PC-9 (cell line): ENCODE measurements around the gene RPP25. TPM values are rescaled to one million over a fixed set of nuclear protein-coding genes. Genes with fewer than 3 reads are reported as not detected.
A peak's percentile ranks its signal among the peaks of the same experiment; 100 is the strongest.

Source experiments
- BruUV-seq: library from RNA; stranded (reverse); fragments of 400-500 nt; replicated peaks from 2 replicates; lab custom pipeline; 2021; lab: Mats Ljungman, UMichigan
- CTCF ChIA-PET: fragments of 300-600 bp; sonication (Branson Sonifier 250); formaldehyde crosslinking; loops from one replicate; lab custom pipeline; 2022; ENCODE audit warnings: antibody characterized with exemption; lab: Charles Lee
- POLR2A ChIA-PET: fragments of 300-600 bp; sonication (Branson Sonifier 250); formaldehyde crosslinking; loops from one replicate; lab custom pipeline; 2022; ENCODE audit warnings: antibody characterized with exemption; ENCODE audit not compliant: unreplicated experiment; lab: Charles Lee
- DNase-seq, 2 experiments: peaks; one replicate each; pipeline versions ENCODE4 v3.0.0 to v3.0.0-alpha.2; 2015 to 2022; ENCODE audit warnings: mixed read lengths in 1 of 2
- H2AFZ ChIP-seq: fragments of 200-600 bp; sonication (generic); 2 replicates; pipeline ENCODE4 v1.8.1; 2017; ENCODE audit warnings: antibody characterized with exemption
- H3F3A ChIP-seq: fragments of 200-600 bp; sonication (generic); 2 replicates; pipeline ENCODE4 v1.8.1; 2017; ENCODE audit warnings: antibody characterized with exemption, mild to moderate bottlenecking, low read depth; ENCODE audit not compliant: insufficient read depth
- H3K27ac ChIP-seq: fragments of 200-600 bp; sonication (generic); 2 replicates; pipeline ENCODE4 v1.6.1; 2016; ENCODE audit warnings: mixed run types
- H3K27me3 ChIP-seq: fragments of 200-600 bp; sonication (generic); 2 replicates; pipeline ENCODE4 v1.6.1; 2016; ENCODE audit warnings: low read depth, mixed run types; ENCODE audit not compliant: insufficient read depth
- H3K36me3 ChIP-seq: fragments of 200-600 bp; sonication (generic); 2 replicates; pipeline ENCODE4 v1.6.1; 2016; ENCODE audit warnings: low read depth, mixed run types
- H3K4me1 ChIP-seq: fragments of 200-600 bp; sonication (generic); replicated peaks from 2 replicates; pipeline ENCODE4 v1.6.1; 2016; ENCODE audit warnings: mixed run types; ENCODE audit not compliant: insufficient read depth
- H3K4me2 ChIP-seq: fragments of 200-600 bp; sonication (generic); 2 replicates; pipeline ENCODE4 v1.6.1; 2017; ENCODE audit warnings: mixed run types
- H3K4me3 ChIP-seq: fragments of 200-600 bp; sonication (generic); 2 replicates; pipeline ENCODE4 v1.6.1; 2016; ENCODE audit warnings: mixed run types
- H3K79me2 ChIP-seq: fragments of 200-600 bp; sonication (generic); 2 replicates; pipeline ENCODE4 v1.6.1; 2017; ENCODE audit warnings: low read depth, mixed run types
- H3K9me2 ChIP-seq: fragments of 200-600 bp; sonication (generic); 2 replicates; pipeline ENCODE4 v1.8.1; 2017; ENCODE audit warnings: mild to moderate bottlenecking; ENCODE audit not compliant: insufficient read depth
- H3K9me3 ChIP-seq: fragments of 200-600 bp; sonication (generic); 2 replicates; pipeline ENCODE4 v1.8.1; 2016; ENCODE audit warnings: low read depth; ENCODE audit not compliant: insufficient read depth
- H4K20me1 ChIP-seq: fragments of 200-600 bp; sonication (generic); 2 replicates; pipeline ENCODE4 v1.8.1; 2017; ENCODE audit not compliant: insufficient read depth
- CTCF ChIP-seq: fragments of 200-600 bp; sonication (generic); conservative IDR thresholded peaks from 2 replicates; pipeline ENCODE4 v1.6.1; 2017; ENCODE audit warnings: mixed run types, antibody characterized with exemption, mild to moderate bottlenecking, moderate library complexity
- EZH2 ChIP-seq: fragments of 200-600 bp; sonication (generic); IDR thresholded peaks from 2 replicates; pipeline ENCODE4 v1.8.0; 2017; ENCODE audit warnings: antibody characterized with exemption, low read depth
- intact Hi-C: fragments of 100-400 bp; cut with micrococcal nuclease; formaldehyde crosslinking; loops from one replicate; pipeline ENCODE4 v1.10.0; 2022; ENCODE audit not compliant: unreplicated experiment
- total RNA-seq: library from RNA; stranded (reverse); gene quantifications from 2 replicates; pipeline ENCODE4 v1.2.3, GENCODE V29; 2021

The RPP25 gene
- total RNA-seq, 1 experiment from 2014 or later = 14.9 TPM

DNA sequence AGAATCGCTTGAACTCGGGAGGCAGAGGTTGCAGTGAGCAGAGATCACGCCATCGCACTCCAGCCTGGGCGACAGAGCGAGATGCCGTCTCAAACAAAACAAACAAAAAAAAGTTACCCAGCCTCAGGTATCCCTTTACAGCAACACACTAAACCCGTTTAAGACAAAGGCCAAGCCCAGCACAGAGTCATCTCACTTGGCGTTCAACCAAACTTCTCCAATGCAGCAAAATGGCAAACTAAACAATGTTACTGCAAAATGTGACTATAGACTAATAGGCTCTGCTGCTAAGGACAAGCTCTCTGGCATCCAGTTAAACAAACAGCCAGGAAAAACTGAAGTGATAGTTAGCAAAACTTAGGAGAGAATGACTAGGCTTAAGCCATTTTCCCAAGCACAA, 43.5 kb downstream of the RPP25 start:
- Histone ChIP-seq H3K4me2 (no peak overlapping the region), H3K9me3 (no peaks in the 10 kb centered on the region), H3K4me3 (no peak overlapping the region), H3K27ac (no peak overlapping the region), H3F3A (peaks cover 24% of the 10 kb centered on the region; the same call in 1 of the 2 replicates), H3K4me1 (no peaks in the 10 kb centered on the region), H3K9me2 (no peaks in the 10 kb centered on the region), H3K36me3 (0 out of 2 replicates have a peak, but pooled peaks cover 6% of the 10 kb centered on the region), H3K27me3 (no peaks in the 10 kb centered on the region), H3K79me2 (no peaks in the 10 kb centered on the region), H2AFZ (no peak overlapping the region), H4K20me1 (no peaks in the 10 kb centered on the region)
- ChIA-PET CTCF (interaction anchor here (0.6 to 0.9 kb wide), 3 partner anchors 10 to 189 kb away, joined by 6 to 16 read pairs (median 6); no protein-coding TSS in a partner anchor), POLR2A (interaction anchor here (0.5 to 0.6 kb wide), 2 partner anchors 35 to 543 kb away, joined by 4 to 5 read pairs; no protein-coding TSS in a partner anchor)
- no peak for TF ChIP-seq EZH2
- TF ChIP-seq CTCF = no peak
- BruUV-seq = no TSS peak
- peak in 1 of 2 experiments; percentile 53 for DNase-seq
- intact Hi-C loops = no loop called here

DNA sequence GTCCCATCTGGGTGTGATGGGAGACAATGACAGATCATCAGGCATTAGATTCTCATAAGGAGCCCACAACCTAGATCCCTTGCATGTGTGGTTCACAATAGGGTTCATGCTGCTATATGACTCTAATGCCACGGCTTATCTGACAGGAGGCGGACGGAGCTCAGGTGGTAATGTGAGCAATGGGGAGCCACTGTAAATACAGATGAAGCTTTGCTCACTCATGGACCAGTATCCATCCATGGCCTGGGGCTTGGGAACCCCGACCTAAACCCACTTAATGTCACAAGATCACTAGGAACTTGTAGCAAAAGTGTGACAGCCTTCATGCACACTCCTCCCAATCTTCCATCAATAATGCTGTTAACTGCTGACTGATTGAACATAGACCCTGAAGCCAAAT, 47.9 kb downstream of the RPP25 start:
- H3K27me3 ChIP-seq = no peaks in the 10 kb centered on the region
- CTCF ChIA-PET = no interaction called here
- no peak overlapping the region for H2AFZ ChIP-seq
- TF ChIP-seq CTCF (no peak), EZH2 (no peak)
- H3K4me2 ChIP-seq = no peak overlapping the region
- 0 out of 2 replicates have a peak, but pooled peaks cover 9% of the 10 kb centered on the region for H3K36me3 ChIP-seq
- no peaks in the 10 kb centered on the region for H3K9me2 ChIP-seq
- H3F3A ChIP-seq = peaks cover 13% of the 10 kb centered on the region; the same call in 1 of the 2 replicates
- H3K79me2 ChIP-seq = peaks cover 26% of the 10 kb centered on the region
- H3K27ac ChIP-seq = no peak overlapping the region
- H4K20me1 ChIP-seq = no peaks in the 10 kb centered on the region
- BruUV-seq = no TSS peak
- DNase-seq = no peak
- H3K4me1 ChIP-seq = peaks cover 14% of the 10 kb centered on the region
- no peak overlapping the region for H3K4me3 ChIP-seq
- no peaks in the 10 kb centered on the region for H3K9me3 ChIP-seq
- intact Hi-C loops = no loop called here
- POLR2A ChIA-PET = interaction anchor here (0.6 kb wide), 1 partner anchor 25 kb away, joined by 3 read pairs; no protein-coding TSS in a partner anchor

DNA sequence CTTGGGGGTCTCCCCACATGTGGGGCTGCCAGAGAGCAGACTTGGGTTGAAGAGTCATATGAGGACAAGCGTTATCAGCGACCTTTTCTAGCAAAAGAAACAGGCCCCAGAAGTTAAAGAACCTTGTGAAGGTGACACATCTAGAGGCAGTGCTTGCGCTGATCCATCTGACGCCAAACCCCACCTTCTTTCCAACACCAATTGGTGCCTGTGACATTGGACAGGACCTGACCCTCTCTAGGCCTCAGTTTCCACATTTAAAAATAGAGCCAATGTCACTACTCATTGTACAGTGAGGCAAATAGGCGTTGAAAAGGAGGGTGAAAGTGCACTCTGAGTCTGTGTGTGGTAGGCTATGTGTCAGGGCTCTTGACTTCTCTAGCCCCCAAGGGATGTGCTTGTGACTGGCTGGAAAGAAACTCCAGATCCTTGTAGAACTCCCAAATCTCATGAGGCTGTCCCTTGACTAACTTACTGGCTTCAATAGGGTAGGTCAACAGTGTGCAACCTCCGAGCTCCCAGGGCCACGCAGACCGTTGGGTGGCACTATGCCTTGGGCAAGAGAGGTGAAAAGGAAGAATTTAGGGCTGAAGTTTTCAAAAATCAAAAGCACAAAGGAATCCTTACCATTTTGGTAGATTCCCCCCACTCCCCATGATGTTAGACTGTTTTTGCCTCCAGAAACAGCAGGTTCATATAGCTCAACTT, 49.3 kb downstream of the RPP25 start:
- H3K9me2 ChIP-seq = no peaks in the 10 kb centered on the region
- H3K4me1 ChIP-seq = peaks cover 21% of the 10 kb centered on the region
- peaks cover 26% of the 10 kb centered on the region for H3K79me2 ChIP-seq
- no peaks in the 10 kb centered on the region for H3K27me3 ChIP-seq
- no peak for TF ChIP-seq EZH2
- TF ChIP-seq CTCF = no peak
- H4K20me1 ChIP-seq = no peaks in the 10 kb centered on the region
- peak overlapping the region; percentile 96 for H3K4me3 ChIP-seq
- TSS peak; percentile 80 for BruUV-seq
- H3K4me2 ChIP-seq = peak overlapping the region; percentile 93
- peak overlapping the region; percentile 52; the same call in 1 of the 2 replicates for H3K27ac ChIP-seq
- intact Hi-C loops = loop anchor here (2.0 kb wide), 1 partner anchor 31 kb away; the partner anchor contains the start of gene COX5A
- DNase-seq = no peak
- peaks cover 17% of the 10 kb centered on the region; the same call in 1 of the 2 replicates for H3K36me3 ChIP-seq
- POLR2A ChIA-PET = interaction anchor here (0.7 kb wide), 3 partner anchors 31 to 530 kb away, joined by 3 to 8 read pairs (median 3); partner anchors contain the start of gene COX5A
- H3F3A ChIP-seq = peaks cover 17% of the 10 kb centered on the region; the same call in 1 of the 2 replicates
- CTCF ChIA-PET = no interaction called here
- H3K9me3 ChIP-seq = no peaks in the 10 kb centered on the region
- peak overlapping the region; percentile 100 for H2AFZ ChIP-seq
